Transverse colon (tissue), 4 donors: ENCODE measurements around the gene PACC1. TPM values are rescaled to one million over a fixed set of nuclear protein-coding genes. Genes with fewer than 3 reads are reported as not detected.

Experiments
- DNase-seq: peaks from one replicate; pipeline ENCODE4 v3.0.0-alpha.2; 2019
- H3K27ac ChIP-seq, 4 donors: fragments of 200-600 bp; sonication (generic); 2 replicates each; pipeline ENCODE4 v1.5.1; 2016 to 2018; ENCODE audit warnings: inconsistent platforms in 4 of 4
- H3K27me3 ChIP-seq: fragments of 200-600 bp; sonication (generic); 2 replicates; pipeline ENCODE4 v1.5.1; 2017; ENCODE audit warnings: inconsistent platforms
- H3K36me3 ChIP-seq, 4 donors: fragments of 200-600 bp; sonication (generic); 2 replicates each; pipeline ENCODE4 v1.5.1; 2017 to 2019; ENCODE audit warnings: inconsistent platforms in 4 of 4
- H3K4me1 ChIP-seq, 4 donors: fragments of 200-600 bp; sonication (generic); 2 replicates each; pipeline ENCODE4 v1.5.1; 2017 to 2020; ENCODE audit warnings: inconsistent platforms in 4 of 4
- H3K4me3 ChIP-seq, 4 donors: fragments of 200-600 bp; sonication (generic); 1 replicate in 1 of 4; 2 replicates in 3 of 4; pipeline versions ENCODE4 v1.5.1 to v1.6.1; 2017 to 2019; ENCODE audit warnings: inconsistent platforms in 4 of 4
- H3K9me3 ChIP-seq, 2 donors: fragments of 200-600 bp; sonication (generic); 2 replicates each; pipeline ENCODE4 v1.5.1; 2017 to 2019; ENCODE audit warnings: inconsistent platforms in 2 of 2
- EP300 ChIP-seq: sonication (generic); formaldehyde crosslinking; IDR thresholded peaks from one replicate; pipeline ENCODE4 v1.6.1; 2017; ENCODE audit warnings: antibody characterized with exemption, low read depth
- POLR2A ChIP-seq: fragments of 450-650 bp; IDR thresholded peaks from one replicate; pipeline ENCODE4 v1.6.1; 2016; ENCODE audit warnings: antibody characterized with exemption, mild to moderate bottlenecking, moderate library complexity
- POLR2AphosphoS5 ChIP-seq, 3 donors: sonication (generic); formaldehyde crosslinking; IDR thresholded peaks; one replicate each; pipeline ENCODE4 v1.6.1; 2016; ENCODE audit warnings: antibody characterized with exemption in 3 of 3
- WGBS, 2 donors: methylation state at CpG; one replicate each; pipeline ENCODE4 v1.1.5; 2018; ENCODE audit warnings: low coverage in 1 of 2; 5-methylcytosine and 5-hydroxymethylcytosine counted together
- in situ Hi-C, 4 donors: fragments of 200-750 bp; cut with MboI; loops; one replicate each; pipeline versions ENCODE4 v1.15.0 to v1.15.1; 2017; ENCODE audit warnings: low sequenced_read_pairs in 3 of 4, low pct_ligation_motif_present in 1 of 4, low pct_unique_long_range_greater_than_20kb in 1 of 4
- intact Hi-C: fragments of 100-400 bp; cut with DNase I; formaldehyde crosslinking; loops from one replicate; pipeline ENCODE4 v1.15.1; 2023; ENCODE audit warnings: low total_unique reads
- total RNA-seq, 4 donors: library from RNA; depleted of rRNA; stranded (reverse); fragments of >200 nt; gene quantifications; one replicate each; pipeline ENCODE4 v1.1.0, GENCODE V29; 2016
- TF ChIP-seq, protein P1 (sequence below), 5 experiments: fragments of 200-600 bp in 3 of 5; fragments of 450-650 bp in 2 of 5; sonication (generic) in 3 of 5; IDR thresholded peaks; 1 replicate in 2 of 5; 2 replicates in 3 of 5; pipeline ENCODE4 v1.5.1; 2016 to 2017; ENCODE audit warnings: antibody characterized with exemption in 5 of 5, inconsistent platforms in 3 of 5, mild to moderate bottlenecking in 2 of 5, moderate library complexity in 1 of 5

PACC1 gene
- total RNA-seq, 4 donors from 2014 or later, result 2.6 to 4.6 (median 2.7) TPM; not detected in 1

DNA sequence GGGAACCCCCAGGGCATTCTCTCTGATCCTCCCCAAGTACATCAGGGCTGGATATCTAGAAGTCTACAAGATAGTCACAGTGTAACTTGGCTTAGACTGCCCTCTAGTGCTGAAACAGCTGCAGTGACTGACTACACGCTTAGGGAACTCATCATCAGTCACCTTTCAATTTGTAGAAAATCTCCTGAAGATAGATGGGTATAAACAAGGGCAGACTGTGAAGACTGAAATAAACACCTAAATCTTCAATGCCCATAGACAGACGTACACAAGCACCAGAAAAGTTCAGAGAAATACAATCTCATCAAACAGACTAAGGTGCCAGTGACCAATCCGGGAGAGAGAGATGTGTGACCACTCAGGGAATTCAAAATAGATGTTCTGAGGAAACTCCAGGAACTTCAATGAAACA is 46.6 kb downstream of the PACC1 start:
- intact Hi-C loops, result loop anchor here (5.0 kb wide), 2 partner anchors 89 to 296 kb away; no protein-coding TSS in a partner anchor
- DNase-seq, result peak; percentile 50
- no peak overlapping the region for H3K4me3 ChIP-seq
- H3K9me3 ChIP-seq, result no peaks in the 10 kb centered on the region
- 63 to 100% methylated on average over 1 to 3 of the region's 3 CpGs for WGBS, 2 donors
- no peak overlapping the region for H3K27ac ChIP-seq
- H3K4me1 ChIP-seq, result no peaks in the 10 kb centered on the region
- TF ChIP-seq EP300, result no peak
- TF ChIP-seq POLR2A, result no peak
- no peak for TF ChIP-seq POLR2AphosphoS5 (IDR thresholded peaks at IDR 0.05)
- TF ChIP-seq, protein P1, sequence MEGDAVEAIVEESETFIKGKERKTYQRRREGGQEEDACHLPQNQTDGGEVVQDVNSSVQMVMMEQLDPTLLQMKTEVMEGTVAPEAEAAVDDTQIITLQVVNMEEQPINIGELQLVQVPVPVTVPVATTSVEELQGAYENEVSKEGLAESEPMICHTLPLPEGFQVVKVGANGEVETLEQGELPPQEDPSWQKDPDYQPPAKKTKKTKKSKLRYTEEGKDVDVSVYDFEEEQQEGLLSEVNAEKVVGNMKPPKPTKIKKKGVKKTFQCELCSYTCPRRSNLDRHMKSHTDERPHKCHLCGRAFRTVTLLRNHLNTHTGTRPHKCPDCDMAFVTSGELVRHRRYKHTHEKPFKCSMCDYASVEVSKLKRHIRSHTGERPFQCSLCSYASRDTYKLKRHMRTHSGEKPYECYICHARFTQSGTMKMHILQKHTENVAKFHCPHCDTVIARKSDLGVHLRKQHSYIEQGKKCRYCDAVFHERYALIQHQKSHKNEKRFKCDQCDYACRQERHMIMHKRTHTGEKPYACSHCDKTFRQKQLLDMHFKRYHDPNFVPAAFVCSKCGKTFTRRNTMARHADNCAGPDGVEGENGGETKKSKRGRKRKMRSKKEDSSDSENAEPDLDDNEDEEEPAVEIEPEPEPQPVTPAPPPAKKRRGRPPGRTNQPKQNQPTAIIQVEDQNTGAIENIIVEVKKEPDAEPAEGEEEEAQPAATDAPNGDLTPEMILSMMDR (IDR thresholded peaks at IDR 0.05), result peak; percentile 76 to 81 (median 79)
- peaks cover 0 to 5% (median 0%) of the 10 kb centered on the region in 4 donors for H3K36me3 ChIP-seq
- no peaks in the 10 kb centered on the region for H3K27me3 ChIP-seq
- in situ Hi-C loops, result loop anchor here in 2 of 4 donors (25.0 kb wide), 1 partner anchor 306 kb away; no protein-coding TSS in a partner anchor

DNA sequence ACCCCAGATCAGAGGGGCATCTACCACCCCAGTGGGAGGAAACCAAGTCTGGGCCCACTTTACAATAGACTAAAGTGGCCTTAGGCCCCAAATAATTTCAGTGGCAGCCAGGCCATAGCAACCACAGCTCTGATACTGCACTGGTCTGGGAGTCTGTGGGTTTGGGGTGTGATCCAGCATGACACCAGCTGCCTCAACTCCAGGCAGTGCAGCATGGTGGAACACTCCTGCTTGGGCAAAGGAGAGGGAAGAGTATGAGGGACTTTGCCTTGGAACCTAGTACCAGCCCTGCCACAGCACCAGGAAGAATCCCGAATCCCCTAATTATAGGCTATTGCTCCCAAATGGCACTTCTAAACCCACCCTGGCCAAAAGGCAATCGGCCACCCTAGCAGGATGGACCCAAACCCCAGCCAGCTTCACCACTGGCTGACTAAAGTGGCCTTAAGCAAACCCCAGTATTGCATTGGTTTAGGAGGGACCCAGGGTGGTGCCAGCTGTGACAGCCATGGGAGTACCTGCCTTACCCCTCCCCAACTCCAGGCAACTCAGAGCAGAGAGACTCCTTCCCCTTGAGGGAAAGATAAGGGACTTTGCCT is 47.1 kb downstream of the PACC1 start:
- TF ChIP-seq EP300, result no peak
- TF ChIP-seq, protein P1 (IDR thresholded peaks at IDR 0.05), result no peak
- TF ChIP-seq POLR2A, result no peak
- TF ChIP-seq POLR2AphosphoS5 (IDR thresholded peaks at IDR 0.05), result no peak
- H3K27ac ChIP-seq, result no peak overlapping the region
- DNase-seq, result no peak
- intact Hi-C loops, result loop anchor here (5.0 kb wide), 2 partner anchors 90 to 295 kb away; no protein-coding TSS in a partner anchor
- H3K27me3 ChIP-seq, result no peaks in the 10 kb centered on the region
- H3K4me3 ChIP-seq, result no peak overlapping the region
- in situ Hi-C loops, result loop anchor here in 2 of 4 donors (25.0 kb wide), 1 partner anchor 305 kb away; no protein-coding TSS in a partner anchor
- no peaks in the 10 kb centered on the region for H3K4me1 ChIP-seq
- H3K36me3 ChIP-seq, result peaks cover 0 to 5% (median under 1%) of the 10 kb centered on the region in 4 donors
- 45% methylated on average over 2 of the region's 2 CpGs; no CpG with 5 or more reads in 1 of the 2 donors for WGBS, 2 donors
- H3K9me3 ChIP-seq, result no peaks in the 10 kb centered on the region

DNA sequence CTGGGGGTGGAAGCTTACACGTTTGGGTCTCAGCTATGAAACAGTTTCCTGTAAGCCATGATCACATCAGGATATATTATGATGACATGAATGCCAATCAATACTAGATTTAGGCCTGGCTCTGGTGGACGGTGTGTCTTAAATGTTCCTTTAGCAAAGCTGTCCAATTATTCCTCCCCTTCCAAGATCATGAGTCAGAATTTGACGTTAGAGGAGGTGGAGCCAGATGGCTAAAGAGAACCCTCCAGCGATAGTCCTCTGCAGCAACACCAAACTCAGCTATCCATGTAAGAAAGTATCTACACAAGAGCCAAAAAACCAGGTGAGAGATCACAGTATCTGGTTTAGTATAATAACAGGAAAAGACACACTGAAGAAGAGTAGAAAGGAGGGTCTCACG is 47.8 kb downstream of the PACC1 start:
- H3K4me1 ChIP-seq, result no peaks in the 10 kb centered on the region
- in situ Hi-C loops (loop anchor here in 2 of 4 donors (25.0 kb wide), 1 partner anchor 305 kb away; no protein-coding TSS in a partner anchor), intact Hi-C loops (loop anchor here (5.0 kb wide), 2 partner anchors 90 to 295 kb away; no protein-coding TSS in a partner anchor)
- TF ChIP-seq EP300 (no peak), POLR2AphosphoS5 (IDR thresholded peaks at IDR 0.05) (no peak), POLR2A (no peak)
- TF ChIP-seq, protein P1 (IDR thresholded peaks at IDR 0.05), result no peak
- no peaks in the 10 kb centered on the region for H3K27me3 ChIP-seq
- WGBS, 2 donors, result 72 to 73% methylated on average over 1 to 5 of the region's 5 CpGs
- H3K9me3 ChIP-seq, result no peaks in the 10 kb centered on the region
- no peak overlapping the region for H3K4me3 ChIP-seq
- DNase-seq, result no peak
- no peak overlapping the region for H3K27ac ChIP-seq
- H3K36me3 ChIP-seq, result peaks cover 0 to 12% (median 4%) of the 10 kb centered on the region in 4 donors

DNA sequence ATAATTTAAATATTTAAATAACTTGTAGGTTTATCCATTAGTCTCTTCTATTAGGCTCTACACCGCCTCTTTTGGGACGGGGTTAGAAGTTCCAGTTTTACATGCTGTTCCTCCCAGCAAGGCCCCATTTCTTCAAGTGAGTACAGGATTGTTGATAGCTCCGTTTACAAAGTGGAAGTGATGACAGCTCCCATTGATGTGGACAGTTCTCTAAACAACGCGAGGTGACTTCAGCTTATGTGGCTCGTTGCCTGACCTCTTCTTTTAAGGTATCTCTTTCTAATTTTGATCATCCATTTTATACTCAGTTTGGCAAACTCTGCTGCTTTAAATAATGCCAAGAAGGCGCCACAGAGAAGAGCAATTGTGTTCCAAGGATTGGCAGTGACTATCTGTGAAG is 49.7 kb downstream of the PACC1 start:
- TF ChIP-seq, protein P1 (IDR thresholded peaks at IDR 0.05), result no peak
- TF ChIP-seq EP300 (no peak), POLR2A (no peak), POLR2AphosphoS5 (IDR thresholded peaks at IDR 0.05) (no peak)
- DNase-seq, result no peak
- intact Hi-C loops (loop anchor here (5.0 kb wide), 2 partner anchors 92 to 293 kb away; no protein-coding TSS in a partner anchor), in situ Hi-C loops (loop anchor here in 2 of 4 donors (25.0 kb wide), 1 partner anchor 303 kb away; no protein-coding TSS in a partner anchor)
- no peaks in the 10 kb centered on the region for H3K9me3 ChIP-seq
- no peaks in the 10 kb centered on the region for H3K4me1 ChIP-seq
- 79 to 80% methylated on average over 5 to 7 of the region's 7 CpGs for WGBS, 2 donors
- H3K27ac ChIP-seq, result no peak overlapping the region
- H3K27me3 ChIP-seq, result no peaks in the 10 kb centered on the region
- peaks cover 0 to 24% (median 4%) of the 10 kb centered on the region in 4 donors for H3K36me3 ChIP-seq
- H3K4me3 ChIP-seq, result no peak overlapping the region
